HG02642 (cell line): ENCODE results near the gene PPP1R27.

ENCODE experiments used
- ATAC-seq: cut with Tn5 transposase; IDR thresholded peaks from one replicate; pipeline ENCODE4 v1.9.1; 2021; ENCODE audit warnings: mild to moderate bottlenecking; ENCODE audit not compliant: unreplicated experiment, poor library complexity

PPP1R27 gene

DNA sequence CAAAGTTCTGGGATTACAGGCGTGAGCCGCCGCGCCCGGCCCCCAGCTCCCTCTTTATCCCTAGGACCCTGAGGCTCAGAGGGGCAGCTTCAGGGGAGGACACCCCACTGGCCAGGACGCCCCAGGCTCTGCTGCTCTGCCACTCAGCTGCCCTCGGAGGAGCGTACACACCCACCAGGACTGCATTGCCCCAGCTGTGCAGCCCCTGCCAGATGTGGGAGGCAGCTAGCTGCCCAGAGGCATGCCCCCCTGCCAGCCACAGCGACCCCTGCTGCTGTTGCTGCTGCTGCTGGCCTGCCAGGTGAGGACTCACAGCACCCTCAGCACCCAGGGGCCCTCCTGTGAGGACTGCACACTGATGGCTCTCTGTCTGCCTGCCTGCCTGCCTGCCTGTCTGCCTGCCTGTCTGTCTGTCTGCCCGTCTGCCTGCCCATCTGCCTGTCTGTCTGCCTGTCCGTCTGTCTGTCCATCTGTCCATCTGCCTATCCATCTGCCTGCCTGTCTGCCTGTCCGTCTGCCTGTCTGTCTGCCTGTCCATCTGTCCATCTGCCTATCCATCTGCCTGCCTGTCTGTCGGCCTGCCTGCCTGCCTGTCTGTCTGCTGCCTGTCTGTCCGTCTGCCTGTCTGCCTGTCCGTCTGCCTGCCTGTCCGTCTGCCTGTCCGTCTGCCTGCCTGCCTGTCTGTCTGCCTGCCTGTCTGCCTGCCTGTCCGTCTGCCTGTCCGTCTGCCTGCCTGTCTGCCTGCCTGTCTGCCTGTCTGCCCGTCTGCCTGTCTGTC lies 25.9 kb downstream of the PPP1R27 start:
- ATAC-seq, result no peak

DNA sequence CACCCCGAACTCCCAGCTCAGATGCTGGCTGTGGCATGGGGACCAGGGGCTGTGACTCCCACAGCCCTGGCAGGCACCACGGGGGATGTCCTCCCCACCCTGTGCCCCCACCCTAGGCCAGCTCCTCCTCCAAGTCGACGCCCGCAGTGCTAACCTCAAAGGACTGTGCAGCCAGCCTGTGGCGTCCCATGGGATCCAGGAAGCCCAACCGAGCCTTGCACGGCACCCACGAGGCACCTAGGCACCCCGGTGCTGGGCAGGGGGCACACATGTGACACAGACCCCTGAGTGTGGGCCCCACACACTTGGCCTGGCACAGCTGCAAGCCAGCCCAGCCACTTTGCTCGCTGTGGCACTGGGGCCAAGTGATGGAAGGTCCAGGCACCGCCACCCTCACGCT lies 27.0 kb downstream of the PPP1R27 start:
- no peak for ATAC-seq

DNA sequence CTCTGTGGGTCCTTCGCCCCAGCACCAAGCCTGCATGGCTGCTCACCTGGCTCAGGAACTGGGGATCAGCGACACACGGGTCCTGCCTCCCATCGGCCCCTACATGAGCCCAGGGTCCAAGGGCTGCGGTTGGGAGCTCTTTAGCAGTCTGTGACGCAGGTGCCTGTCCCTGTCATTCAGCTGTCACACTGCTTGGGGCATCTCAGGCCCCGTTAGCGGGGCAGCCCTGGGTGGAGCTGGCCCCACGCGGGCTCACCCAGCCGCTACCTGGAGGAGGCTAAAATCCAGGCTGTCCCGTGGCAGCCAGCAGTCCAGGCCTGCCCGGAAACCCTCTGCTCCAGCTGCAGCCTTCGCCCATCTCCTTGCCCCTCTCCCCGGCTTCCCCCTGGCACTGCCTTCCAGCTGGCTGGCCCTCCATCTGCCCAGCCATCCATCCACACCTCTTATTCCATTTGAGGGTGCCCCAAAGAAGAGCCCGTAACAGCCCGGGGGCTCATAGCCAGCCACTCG lies 27.6 kb downstream of the PPP1R27 start:
- ATAC-seq, result no peak

DNA sequence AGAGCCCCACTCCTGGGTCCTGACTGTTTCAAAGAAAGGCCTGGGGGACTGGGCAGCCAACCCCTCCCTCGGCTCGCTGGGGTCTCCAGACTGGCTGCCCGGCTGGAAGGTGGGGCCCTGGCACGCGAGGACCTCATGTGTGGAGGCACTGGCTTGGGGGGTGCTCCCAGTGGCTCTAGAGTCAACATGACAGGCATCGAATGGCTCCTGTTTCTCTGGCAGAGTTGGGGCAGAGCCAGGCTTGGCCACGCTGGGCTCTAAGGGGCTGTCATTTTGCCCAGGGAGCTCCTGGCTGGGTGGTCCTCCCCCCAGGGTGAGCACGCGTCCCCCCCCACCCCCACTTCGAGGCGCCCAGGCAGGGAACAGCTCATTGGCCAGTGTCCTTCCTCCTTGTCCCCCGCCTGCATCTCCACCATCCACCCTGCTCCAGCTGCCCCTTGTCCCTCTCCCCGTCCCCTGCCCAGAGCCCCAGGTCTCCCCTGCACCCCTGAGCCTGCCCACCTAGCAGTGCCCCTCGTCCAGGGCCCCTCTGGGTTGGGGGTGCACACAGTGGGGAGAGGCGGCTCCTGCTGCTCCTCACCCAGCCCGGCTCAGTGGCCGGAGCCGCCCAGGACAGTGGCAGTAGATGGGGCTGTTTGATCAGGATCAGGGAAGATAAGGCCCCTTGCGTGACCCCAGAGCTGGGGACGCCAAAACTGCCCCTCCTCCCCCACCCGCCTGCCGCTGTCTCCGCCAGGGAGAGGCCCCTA lies 28.2 kb downstream of the PPP1R27 start:
- no peak for ATAC-seq

DNA sequence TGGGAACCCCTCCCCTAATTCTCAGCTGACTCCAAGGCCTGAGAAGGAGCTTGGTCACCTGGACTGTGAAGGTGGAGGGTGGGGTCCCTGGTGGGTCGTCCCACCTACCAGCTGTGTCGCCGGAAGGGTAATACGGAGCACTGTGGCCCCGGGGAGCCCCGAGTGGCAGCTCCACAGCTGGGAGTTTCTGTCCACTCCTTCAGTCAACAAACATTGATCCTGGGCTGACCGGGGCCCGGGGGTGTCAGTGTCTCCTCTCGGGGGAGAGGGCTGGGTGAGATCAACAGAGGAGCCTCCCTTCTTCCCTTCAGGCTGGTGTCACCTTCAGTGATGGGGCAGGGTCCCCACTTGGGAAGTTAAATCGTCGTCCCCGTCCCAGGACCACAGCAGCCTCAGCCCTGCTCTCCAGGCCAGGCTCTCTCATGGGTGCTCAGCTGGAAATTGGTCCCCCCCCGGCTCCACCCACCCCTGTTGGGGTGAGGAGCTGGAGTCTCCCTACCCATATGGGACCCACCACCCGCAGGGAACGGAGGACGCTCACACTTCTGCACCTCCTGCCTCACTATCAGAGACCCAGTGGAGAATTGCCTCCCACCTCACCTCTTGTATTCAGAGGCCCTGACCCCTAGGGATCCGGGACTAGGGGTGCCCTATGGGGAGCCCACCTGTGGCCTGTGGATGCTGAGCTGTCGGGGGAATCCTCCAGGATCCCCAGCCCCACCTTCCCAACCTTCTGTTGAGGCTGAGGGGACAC lies 29.0 kb downstream of the PPP1R27 start:
- ATAC-seq, result no peak

DNA sequence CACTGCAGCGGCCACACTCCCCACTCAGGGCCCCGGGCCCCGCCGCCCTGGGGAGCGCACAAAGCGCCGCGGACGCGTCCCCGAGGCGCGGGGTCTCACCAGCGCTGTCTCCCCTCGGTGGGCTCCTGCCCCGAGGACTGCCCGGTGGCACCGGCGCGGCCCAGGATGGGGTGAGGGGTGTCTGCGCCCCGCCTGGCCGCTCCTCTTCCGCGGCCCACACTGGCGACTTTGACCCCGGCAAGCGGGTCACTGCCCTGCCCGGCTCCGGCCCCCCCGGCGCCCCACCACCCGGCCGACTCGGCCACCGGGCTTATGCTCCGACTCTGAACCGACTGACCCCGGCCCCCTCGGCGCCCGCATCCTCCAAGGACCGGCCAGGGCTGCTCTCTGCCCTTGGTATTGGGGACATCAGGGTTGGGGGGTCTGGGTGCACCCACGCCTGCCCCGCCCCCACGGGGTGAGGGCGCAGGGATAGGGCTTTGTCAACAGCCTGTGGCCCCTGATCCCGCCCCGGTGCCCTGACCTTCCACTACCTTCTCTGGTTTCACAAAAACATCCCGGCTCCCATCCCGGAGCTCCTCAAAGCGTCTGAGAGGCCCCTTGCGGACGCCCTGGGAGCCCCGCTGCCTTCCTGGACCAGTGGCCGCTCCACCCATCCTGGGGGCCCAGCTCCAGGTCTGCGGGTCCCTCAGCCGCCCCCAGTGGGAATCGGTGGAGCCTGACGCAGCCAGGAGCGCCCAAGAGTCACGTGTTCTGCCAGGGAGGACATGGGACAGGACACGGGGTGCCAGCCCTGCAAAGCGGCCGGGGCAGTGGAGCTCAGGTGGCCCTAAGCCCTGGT lies 30.1 kb downstream of the PPP1R27 start:
- no peak for ATAC-seq

DNA sequence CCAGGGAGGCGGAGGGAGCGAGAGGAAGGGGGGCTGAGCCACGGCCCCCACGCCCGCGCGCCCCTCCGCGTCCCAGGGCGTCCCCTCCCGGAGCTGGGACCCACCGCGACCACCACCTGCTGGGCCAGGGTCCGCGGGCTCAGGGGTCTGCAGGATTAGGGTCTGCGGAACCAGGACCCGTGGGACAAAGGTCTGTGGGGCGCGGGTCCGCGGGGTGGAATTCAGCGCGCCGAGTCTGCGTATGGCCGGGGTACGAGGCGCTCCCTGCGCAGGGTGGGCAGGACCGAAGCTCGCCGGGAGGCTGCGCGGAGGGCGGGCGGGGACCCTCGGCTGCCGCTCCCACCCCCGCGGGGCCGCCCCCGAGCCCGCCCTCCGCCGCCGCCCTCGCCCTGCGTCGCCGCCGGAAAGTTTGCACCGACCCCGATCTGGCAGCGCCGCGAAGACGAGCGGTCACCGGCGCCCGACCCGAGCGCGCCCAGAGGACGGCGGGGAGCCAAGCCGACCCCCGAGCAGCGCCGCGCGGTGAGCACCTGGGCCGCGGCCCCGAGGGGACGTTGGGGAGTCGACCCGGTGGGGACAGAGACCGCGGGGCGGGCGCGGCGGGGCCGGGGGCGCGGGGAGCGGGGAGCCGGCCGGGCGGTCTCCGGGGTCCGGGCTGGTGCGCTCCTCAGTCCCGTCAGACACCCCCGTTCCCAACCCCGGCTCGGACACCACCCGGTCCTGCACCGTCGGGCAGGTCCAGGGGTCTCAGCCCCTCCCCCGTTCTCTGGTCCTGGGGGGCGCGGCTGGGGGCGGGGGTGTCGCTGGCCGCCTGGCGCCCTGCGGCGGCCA lies 30.9 kb downstream of the PPP1R27 start, which contains the start of gene GCGR:
GCGR (plus strand) TSS at position 423 of the 831 bp plus-strand sequence. CDS start 4,869 bp downstream, outside the sequence.
- no peak for ATAC-seq

DNA sequence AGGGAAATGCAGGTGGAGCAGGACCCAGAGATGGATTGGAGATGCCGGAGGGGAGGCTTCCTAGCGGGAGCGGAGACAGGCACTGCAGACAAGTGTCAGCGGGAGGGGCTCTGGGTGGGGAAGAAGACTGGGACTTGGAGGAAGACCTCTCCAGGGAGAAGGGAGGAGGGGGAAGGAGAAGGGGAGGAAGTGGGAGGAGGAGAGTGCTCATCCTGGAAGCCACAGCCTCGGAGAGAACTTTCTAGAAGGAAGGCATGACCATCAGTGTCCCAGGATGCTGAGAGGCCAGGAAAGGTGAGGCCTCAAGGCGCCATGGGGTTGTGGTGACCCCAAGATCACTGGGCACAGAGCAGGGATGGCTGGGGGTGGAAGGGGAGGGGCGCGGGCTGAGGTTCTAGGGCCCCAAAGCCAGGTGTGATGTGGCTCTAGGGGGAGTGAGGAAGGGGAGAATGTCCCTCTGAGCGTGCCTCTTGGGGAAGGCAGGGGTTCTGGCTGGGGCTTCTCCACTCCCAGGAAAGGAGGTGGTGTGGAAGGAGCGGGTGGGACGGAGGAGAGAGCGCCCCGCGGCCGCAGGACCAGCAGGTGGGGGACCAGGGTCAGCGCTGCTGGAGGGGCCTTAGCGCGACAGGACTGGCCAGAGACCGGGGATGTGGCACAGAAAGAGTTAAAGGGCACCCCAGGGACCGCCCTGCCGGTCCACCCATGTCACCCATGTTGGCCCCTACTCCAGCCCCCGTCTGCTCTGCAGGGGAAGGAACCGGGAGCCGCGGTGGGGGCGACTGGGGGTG lies 31.8 kb downstream of the PPP1R27 start:
- ATAC-seq, result no peak

DNA sequence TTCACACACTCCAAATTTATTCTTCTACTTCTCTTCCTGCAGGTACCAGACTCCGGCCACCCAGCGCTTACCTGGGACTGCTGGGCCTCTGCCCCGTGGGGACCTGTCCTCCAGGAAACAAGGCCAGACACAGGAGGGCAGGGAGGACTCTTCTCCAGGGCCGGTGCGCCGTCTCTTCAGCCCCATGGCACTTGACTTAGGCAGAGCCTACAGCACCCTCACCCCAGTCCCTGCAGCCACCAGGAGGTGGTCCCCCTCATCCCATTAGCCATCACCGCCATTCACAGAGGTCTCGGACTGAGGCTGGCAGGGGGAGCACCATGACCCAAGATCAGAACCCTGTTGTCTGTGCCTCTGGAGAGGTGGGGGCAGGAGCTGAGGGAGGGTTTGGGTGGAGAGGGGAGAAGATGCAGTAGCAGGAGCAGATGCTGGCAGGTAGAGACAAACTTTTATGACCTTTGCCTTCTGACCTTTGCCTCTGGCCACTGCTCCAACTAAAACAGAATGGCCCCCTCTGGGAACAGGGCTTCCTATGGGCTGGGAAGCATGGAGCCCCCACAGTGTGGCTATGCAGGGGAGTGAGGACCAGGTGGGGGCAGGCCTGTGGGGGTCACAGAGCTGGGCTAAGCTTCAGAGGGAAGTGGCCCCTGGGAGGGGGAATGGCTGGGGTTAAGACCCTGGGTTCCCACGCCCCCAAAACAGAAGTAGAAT lies 32.6 kb downstream of the PPP1R27 start:
- ATAC-seq, result no peak

DNA sequence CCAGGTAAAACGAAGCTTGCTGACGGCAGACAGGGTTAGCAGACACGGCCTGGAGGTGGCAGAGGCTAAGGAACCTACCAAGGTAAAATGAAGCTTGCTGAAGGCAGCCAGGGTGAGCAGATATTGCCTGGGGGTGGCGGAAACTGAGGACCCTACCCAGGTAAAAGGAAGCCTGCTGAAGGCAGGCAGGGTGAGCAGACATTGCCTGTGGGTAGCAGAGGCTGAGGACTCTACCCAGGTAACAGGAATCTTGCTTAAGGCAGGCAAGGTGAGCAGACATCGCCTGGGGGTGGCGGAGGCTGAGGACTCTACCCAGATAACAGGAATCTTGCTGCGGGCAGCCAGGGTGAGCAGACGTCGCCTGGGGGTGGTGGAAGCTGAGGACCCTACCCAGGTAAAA lies 33.5 kb downstream of the PPP1R27 start:
- ATAC-seq, result no peak

DNA sequence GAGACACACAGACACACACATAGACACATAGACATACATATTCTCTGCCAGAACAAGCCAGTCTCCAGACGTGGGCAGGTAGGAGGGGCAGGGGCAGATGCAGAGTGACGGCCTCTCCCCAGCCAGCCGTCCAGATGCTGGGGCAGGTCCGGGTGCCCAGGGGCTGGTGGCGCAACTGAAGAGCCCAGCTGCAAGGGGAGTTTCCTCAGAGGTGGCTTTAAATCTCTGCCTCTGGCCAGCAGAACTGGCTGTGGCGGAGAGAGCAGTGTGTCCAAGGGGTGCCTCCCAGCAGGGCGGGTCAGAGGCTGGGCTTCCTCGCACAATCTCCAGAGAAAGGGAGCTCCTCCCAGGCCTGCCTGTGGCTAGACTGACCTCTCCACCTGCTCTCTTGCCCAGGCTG lies 40.3 kb downstream of the PPP1R27 start:
- ATAC-seq, result no peak

DNA sequence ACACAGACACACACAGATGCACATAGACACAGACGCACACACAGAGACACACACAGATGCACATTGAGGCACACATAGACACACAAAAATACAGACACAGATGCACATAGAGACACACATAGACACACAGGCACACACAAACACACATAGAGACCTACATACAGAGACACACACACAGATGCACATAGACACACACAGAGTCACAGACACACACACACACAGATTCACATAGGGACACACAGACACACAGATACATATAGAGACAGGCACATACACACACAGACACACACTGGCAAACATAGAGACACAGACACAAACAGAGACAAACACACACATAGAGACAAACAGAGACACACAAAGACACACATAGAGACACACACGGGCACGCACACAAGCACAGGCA lies 40.8 kb downstream of the PPP1R27 start:
- no peak for ATAC-seq

DNA sequence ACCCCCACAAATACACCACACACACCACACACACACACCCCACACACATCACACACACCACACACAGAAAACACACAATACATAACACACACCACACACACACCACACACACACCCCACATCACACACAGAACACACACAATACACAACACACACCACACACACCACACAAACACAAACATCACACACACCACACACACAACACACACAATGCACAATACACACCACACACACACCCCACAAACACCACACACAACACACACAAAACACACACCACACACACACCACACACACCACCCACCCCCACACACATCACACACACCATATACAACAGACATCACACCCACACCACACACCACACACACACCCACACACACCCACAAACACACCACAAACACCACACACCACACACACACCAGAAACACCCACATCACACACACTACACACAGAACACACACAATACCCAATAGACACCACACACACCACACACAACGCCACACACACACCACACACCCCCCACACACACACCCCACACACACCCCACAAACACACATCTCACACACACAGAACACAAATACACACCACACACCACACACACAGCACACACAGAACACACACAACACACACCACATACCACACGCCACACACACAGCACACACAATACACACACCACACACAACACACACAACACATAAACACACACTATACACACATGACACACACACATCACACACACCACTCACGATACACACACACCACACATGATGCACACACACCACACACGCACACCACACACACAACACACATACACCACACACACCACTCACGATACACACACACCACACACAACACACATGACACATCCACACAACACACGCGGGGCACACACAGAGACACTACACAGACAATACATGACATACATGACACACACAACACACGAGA lies 41.9 kb downstream of the PPP1R27 start:
- no peak for ATAC-seq
